Upper lobe of left lung (tissue), 4 donors: ENCODE data around the gene CISD1.

Experiments
- EP300 ChIP-seq, 4 donors: sonication (generic); formaldehyde crosslinking; IDR thresholded peaks; one replicate each; pipeline ENCODE4 v1.5.1; 2017; ENCODE audit warnings: antibody characterized with exemption in 4 of 4, control low read depth in 2 of 4
- POLR2A ChIP-seq, 4 donors: fragments of 450-650 bp; IDR thresholded peaks; one replicate each; pipeline ENCODE4 v1.5.1; 2016 to 2017; ENCODE audit warnings: antibody characterized with exemption in 4 of 4, mild to moderate bottlenecking in 2 of 4
- POLR2AphosphoS5 ChIP-seq, 2 donors: sonication (generic); formaldehyde crosslinking; IDR thresholded peaks; one replicate each; pipeline ENCODE4 v1.5.1; 2017; ENCODE audit warnings: antibody characterized with exemption in 2 of 2
- TF ChIP-seq, protein P1 (sequence below), 6 experiments: fragments of 450-650 bp in 4 of 6; fragments of 200-600 bp in 2 of 6; sonication (generic) in 2 of 6; IDR thresholded peaks; one replicate each; pipeline ENCODE4 v1.5.1; 2016 to 2019; ENCODE audit warnings: antibody characterized with exemption in 6 of 6

DNA sequence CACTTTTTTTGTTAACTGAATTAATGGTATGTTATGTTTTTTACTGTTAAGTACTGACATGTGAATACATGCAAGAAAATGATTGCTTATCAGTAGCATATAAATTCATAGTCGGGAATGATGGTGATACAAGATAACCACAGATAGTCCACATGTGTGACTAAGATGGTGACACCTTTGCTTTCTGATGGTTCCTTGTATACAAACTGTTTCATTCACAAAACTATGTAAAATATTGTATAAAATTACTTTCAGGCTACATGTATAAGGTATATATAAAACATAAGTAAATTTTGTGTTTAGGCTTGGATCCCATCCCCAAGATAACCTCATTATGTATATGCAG lies 10.0 kb downstream of the CISD1 start:
- TF ChIP-seq, protein P1, sequence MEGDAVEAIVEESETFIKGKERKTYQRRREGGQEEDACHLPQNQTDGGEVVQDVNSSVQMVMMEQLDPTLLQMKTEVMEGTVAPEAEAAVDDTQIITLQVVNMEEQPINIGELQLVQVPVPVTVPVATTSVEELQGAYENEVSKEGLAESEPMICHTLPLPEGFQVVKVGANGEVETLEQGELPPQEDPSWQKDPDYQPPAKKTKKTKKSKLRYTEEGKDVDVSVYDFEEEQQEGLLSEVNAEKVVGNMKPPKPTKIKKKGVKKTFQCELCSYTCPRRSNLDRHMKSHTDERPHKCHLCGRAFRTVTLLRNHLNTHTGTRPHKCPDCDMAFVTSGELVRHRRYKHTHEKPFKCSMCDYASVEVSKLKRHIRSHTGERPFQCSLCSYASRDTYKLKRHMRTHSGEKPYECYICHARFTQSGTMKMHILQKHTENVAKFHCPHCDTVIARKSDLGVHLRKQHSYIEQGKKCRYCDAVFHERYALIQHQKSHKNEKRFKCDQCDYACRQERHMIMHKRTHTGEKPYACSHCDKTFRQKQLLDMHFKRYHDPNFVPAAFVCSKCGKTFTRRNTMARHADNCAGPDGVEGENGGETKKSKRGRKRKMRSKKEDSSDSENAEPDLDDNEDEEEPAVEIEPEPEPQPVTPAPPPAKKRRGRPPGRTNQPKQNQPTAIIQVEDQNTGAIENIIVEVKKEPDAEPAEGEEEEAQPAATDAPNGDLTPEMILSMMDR (IDR thresholded peaks at IDR 0.05), result no peak
- TF ChIP-seq POLR2AphosphoS5 (IDR thresholded peaks at IDR 0.05) (no peak), POLR2A (IDR thresholded peaks at IDR 0.05) (no peak), EP300 (IDR thresholded peaks at IDR 0.05) (no peak)
